GM23248 (cell line): ENCODE data around the gene TNP1.

Experiments used
- EZH2 ChIP-seq: fragments of 200-600 bp; sonication (generic); IDR thresholded peaks from 2 replicates; pipeline ENCODE4 v1.6.1; 2018; ENCODE audit warnings: antibody characterized with exemption, mild to moderate bottlenecking; ENCODE audit not compliant: insufficient read depth, poor library complexity, severe bottlenecking
- EZH2phosphoT487 ChIP-seq: fragments of 200-600 bp; sonication (generic); IDR thresholded peaks from 2 replicates; pipeline ENCODE4 v1.6.1; 2018; ENCODE audit warnings: antibody characterized with exemption, moderate library complexity, mild to moderate bottlenecking, low read depth; ENCODE audit not compliant: insufficient read depth

DNA sequence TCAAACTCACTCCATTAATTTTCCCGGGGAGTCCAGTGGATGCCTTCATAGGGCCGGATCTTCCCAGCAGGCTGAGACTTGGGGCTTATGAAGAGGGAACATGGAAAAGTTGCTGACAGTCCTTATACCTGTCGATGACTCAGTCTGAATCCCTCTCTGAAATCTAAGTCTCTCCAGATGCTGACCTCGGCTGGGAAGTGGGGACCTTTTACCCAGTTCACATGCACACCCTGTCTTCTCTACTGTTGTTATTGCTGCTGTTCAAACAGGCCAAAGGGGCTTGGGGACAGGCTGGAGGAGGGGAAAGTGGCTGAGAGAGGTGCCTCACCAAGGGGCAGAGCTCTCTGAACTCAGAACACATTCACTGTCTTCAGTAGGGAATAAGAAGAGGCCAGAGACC, 4.1 kb upstream of the TNP1 start:
- TF ChIP-seq EZH2 (no peak), EZH2phosphoT487 (no peak)
